Body of pancreas (tissue), 4 donors: ENCODE results near the gene MAP2K5. TPM values are rescaled to one million over a fixed set of nuclear protein-coding genes. Genes with fewer than 3 reads are reported as not detected.
"Not testable (repeated sequence)": the region's sequence is repeated elsewhere in the genome, so short reads cannot be mapped to it uniquely, and the experiment has no call there.

ENCODE experiments used
- ATAC-seq: fragments of 150-250 bp; one replicate; pipeline ENCODE4 v1.9.1; 2016
- DNase-seq, 4 donors: peaks; one replicate each; pipeline ENCODE4 v3.0.0-alpha.2; 2019
- H3K27ac ChIP-seq, 4 donors: fragments of 200-600 bp; sonication (generic); 1 replicate in 3 of 4; 2 replicates in 1 of 4; pipeline versions ENCODE4 v1.5.1 to v1.6.1; 2016 to 2019; ENCODE audit warnings: mild to moderate bottlenecking in 1 of 4, mixed read lengths in 1 of 4, moderate library complexity in 1 of 4
- H3K27me3 ChIP-seq, 2 donors: fragments of 200-600 bp; sonication (generic); one replicate each; pipeline ENCODE4 v1.6.0; 2016; ENCODE audit warnings: mild to moderate bottlenecking in 1 of 2
- H3K36me3 ChIP-seq, 2 donors: fragments of 200-600 bp; sonication (generic); replicated peaks in 1 of 2; 2 replicates each; pipeline ENCODE4 v1.5.1; 2016; ENCODE audit warnings: low read depth in 2 of 2; ENCODE audit not compliant: insufficient read depth in 1 of 2
- H3K4me1 ChIP-seq: fragments of 200-600 bp; sonication (generic); one replicate; pipeline ENCODE4 v1.6.0; 2016
- H3K4me3 ChIP-seq, 2 donors: fragments of 200-600 bp; sonication (generic); 1 replicate in 1 of 2; 2 replicates in 1 of 2; pipeline ENCODE4 v1.5.1; 2016 to 2019
- H3K9me3 ChIP-seq, 3 donors: fragments of 200-600 bp; sonication (generic); 1 replicate in 2 of 3; 2 replicates in 1 of 3; pipeline ENCODE4 v1.5.1; 2016
- POLR2A ChIP-seq, 3 donors: fragments of 450-650 bp; IDR thresholded peaks; one replicate each; pipeline ENCODE4 v1.6.1; 2016; ENCODE audit warnings: antibody characterized with exemption in 3 of 3, mild to moderate bottlenecking in 2 of 3
- WGBS, 2 donors: methylation state at CpG; one replicate each; pipeline ENCODE4 v1.1.5; 2017; 5-methylcytosine and 5-hydroxymethylcytosine counted together
- intact Hi-C: fragments of 100-400 bp; cut with DNase I; formaldehyde crosslinking; loops from one replicate; pipeline ENCODE4 v1.15.1; 2023
- total RNA-seq, 2 donors: library from RNA; depleted of rRNA; stranded (reverse); fragments of >200 nt; gene quantifications; one replicate each; pipeline ENCODE4 v1.1.0, GENCODE V29; 2016
- TF ChIP-seq, protein P1 (sequence below), 7 experiments: fragments of 450-650 bp in 4 of 7; fragments of 200-600 bp in 3 of 7; sonication (generic) in 3 of 7; IDR thresholded peaks; one replicate each; pipeline ENCODE4 v1.5.1; 2016 to 2019; ENCODE audit warnings: antibody characterized with exemption in 7 of 7

Gene MAP2K5
- total RNA-seq, 2 donors from 2014 or later: 2.6 to 10.9 TPM

DNA sequence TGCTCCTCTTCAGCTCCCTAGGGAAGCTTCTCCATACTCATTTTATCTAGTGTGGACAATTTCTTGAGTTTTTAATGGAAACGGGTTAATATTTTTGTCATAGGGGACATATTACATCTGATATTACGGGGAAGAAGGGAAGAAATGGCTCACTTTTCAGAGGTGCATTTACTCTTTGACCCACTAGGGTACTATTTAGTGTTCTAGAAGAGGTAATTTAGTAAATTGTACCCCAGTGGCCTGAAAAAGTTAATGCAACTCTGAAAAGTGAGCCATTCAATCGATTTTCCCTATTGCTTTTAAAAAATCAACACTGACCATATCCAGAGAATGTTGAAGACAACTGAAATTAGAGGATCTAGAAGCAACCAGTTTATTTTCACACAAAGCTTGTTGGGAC is 71.2 kb downstream of the MAP2K5 start:
- Histone ChIP-seq H3K36me3 (no peaks in the 10 kb centered on the region), H3K27ac (no peak overlapping the region), H3K4me3 (no peak overlapping the region), H3K27me3 (no peaks in the 10 kb centered on the region), H3K9me3 (no peaks in the 10 kb centered on the region), H3K4me1 (peaks cover 29% of the 10 kb centered on the region)
- no peak for ATAC-seq
- no peak for DNase-seq
- TF ChIP-seq, protein P1, sequence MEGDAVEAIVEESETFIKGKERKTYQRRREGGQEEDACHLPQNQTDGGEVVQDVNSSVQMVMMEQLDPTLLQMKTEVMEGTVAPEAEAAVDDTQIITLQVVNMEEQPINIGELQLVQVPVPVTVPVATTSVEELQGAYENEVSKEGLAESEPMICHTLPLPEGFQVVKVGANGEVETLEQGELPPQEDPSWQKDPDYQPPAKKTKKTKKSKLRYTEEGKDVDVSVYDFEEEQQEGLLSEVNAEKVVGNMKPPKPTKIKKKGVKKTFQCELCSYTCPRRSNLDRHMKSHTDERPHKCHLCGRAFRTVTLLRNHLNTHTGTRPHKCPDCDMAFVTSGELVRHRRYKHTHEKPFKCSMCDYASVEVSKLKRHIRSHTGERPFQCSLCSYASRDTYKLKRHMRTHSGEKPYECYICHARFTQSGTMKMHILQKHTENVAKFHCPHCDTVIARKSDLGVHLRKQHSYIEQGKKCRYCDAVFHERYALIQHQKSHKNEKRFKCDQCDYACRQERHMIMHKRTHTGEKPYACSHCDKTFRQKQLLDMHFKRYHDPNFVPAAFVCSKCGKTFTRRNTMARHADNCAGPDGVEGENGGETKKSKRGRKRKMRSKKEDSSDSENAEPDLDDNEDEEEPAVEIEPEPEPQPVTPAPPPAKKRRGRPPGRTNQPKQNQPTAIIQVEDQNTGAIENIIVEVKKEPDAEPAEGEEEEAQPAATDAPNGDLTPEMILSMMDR (IDR thresholded peaks at IDR 0.05): peak in 1 of 7 experiments; percentile 2
- no peak for TF ChIP-seq POLR2A (IDR thresholded peaks at IDR 0.05)
- WGBS, 2 donors: 88 to 90% methylated on average over 3 of the region's 3 CpGs
- intact Hi-C loops: no loop called here

DNA sequence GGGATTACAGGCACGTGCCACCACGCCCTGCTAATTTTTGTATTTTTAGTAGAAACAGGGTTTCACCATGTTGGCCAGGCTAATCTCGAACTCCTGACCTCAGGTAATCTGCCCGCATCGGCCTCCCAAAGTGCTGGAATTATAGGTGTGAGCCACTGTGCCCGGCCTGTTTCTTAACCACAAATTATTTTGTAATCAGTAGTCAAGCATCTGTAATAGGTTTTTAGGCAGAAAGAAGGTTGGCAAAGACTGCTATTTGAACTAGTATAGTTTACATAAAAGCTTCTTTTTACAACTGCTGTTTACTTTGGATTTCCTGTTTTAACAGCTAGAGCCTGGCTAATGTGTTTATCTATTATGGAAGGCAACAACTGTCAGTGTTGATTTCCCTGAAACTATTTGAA is 72.6 kb downstream of the MAP2K5 start:
- H3K4me3 ChIP-seq, H3K27me3 ChIP-seq, H3K27ac ChIP-seq, DNase-seq, H3K9me3 ChIP-seq, ATAC-seq, H3K36me3 ChIP-seq, intact Hi-C loops: not testable (repeated sequence)
- 63 to 74% methylated on average over 6 of the region's 6 CpGs for WGBS, 2 donors
- peaks cover 29% of the 10 kb centered on the region for H3K4me1 ChIP-seq

DNA sequence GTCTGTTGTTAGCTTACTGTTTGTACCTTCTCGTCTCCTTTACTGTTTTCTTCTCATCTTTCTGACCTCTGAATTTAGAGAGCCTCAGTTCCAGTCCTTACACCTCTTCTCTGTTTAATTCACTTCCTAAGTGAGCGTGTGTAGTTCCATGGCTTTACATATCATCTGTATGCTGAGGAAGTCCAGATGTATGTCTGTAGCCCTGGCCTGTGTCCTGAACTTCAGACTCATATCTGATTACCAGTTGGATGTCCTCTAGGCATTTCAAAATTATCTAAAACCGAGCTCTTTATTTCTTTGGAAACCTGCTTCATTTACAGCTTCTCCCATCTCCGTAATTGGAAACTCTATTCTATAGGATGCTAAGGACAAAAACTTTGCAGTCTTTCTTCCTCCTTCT is 75.8 kb downstream of the MAP2K5 start:
- H3K4me3 ChIP-seq: no peak overlapping the region
- ATAC-seq: no peak
- H3K27ac ChIP-seq: no peak overlapping the region
- WGBS, 2 donors: 70% methylated on average over 4 of the region's 4 CpGs
- H3K9me3 ChIP-seq: no peaks in the 10 kb centered on the region
- peaks cover 6% of the 10 kb centered on the region for H3K4me1 ChIP-seq
- intact Hi-C loops: no loop called here
- TF ChIP-seq, protein P1 (IDR thresholded peaks at IDR 0.05): no peak
- no peak for TF ChIP-seq POLR2A (IDR thresholded peaks at IDR 0.05)
- H3K36me3 ChIP-seq: no peaks in the 10 kb centered on the region
- DNase-seq: no peak
- H3K27me3 ChIP-seq: no peaks in the 10 kb centered on the region

- no peaks in the 10 kb centered on the region for H3K36me3 ChIP-seq
- ATAC-seq: no peak
- intact Hi-C loops: no loop called here
- H3K4me1 ChIP-seq: no peaks in the 10 kb centered on the region
- H3K27ac ChIP-seq: no peak overlapping the region
- TF ChIP-seq, protein P1 (IDR thresholded peaks at IDR 0.05): no peak
- no peak for TF ChIP-seq POLR2A (IDR thresholded peaks at IDR 0.05)
- H3K27me3 ChIP-seq: no peaks in the 10 kb centered on the region
- DNase-seq: no peak
- 89 to 95% methylated on average over 2 of the region's 2 CpGs for WGBS, 2 donors
- H3K4me3 ChIP-seq: no peak overlapping the region
- no peaks in the 10 kb centered on the region for H3K9me3 ChIP-seq
Measured at GRCh38 chr15:67622110-67622509, 79.6 kb downstream of the MAP2K5 start.

- intact Hi-C loops: no loop called here
- no peak overlapping the region for H3K27ac ChIP-seq
- WGBS, 2 donors: 94 to 98% methylated on average over 3 of the region's 3 CpGs
- no peaks in the 10 kb centered on the region for H3K27me3 ChIP-seq
- no peaks in the 10 kb centered on the region for H3K36me3 ChIP-seq
- no peak overlapping the region for H3K4me3 ChIP-seq
- ATAC-seq (no peak), DNase-seq (no peak)
- H3K4me1 ChIP-seq: no peaks in the 10 kb centered on the region
- TF ChIP-seq, protein P1 (IDR thresholded peaks at IDR 0.05): no peak
- no peak for TF ChIP-seq POLR2A (IDR thresholded peaks at IDR 0.05)
- H3K9me3 ChIP-seq: no peaks in the 10 kb centered on the region
Measured at GRCh38 chr15:67632261-67632660, 89.8 kb downstream of the MAP2K5 start.

GRCh38 chr15:67635950-67636349 is 93.4 kb downstream of the MAP2K5 start:
- H3K4me3 ChIP-seq, H3K36me3 ChIP-seq, H3K27me3 ChIP-seq, DNase-seq, H3K4me1 ChIP-seq, ATAC-seq, H3K9me3 ChIP-seq, H3K27ac ChIP-seq, intact Hi-C loops: not testable (repeated sequence)
- 95 to 97% methylated on average over 11 of the region's 11 CpGs for WGBS, 2 donors
